HEK293T (cell line): Measurements from ENCODE around the gene KIAA1671.
A peak's percentile ranks its signal among the peaks of the same experiment; 100 is the strongest.

Experiments
- CTCF ChIA-PET: fragments of 350-600 bp; formaldehyde crosslinking; extraction: SDS; loops from one replicate; lab custom pipeline; 2021; ENCODE audit warnings: antibody characterized with exemption, inconsistent platforms; lab: Yijun Ruan, JAX
- POLR2A ChIA-PET: fragments of 350-600 bp; formaldehyde crosslinking; extraction: SDS; loops from one replicate; lab custom pipeline; 2020; ENCODE audit warnings: antibody characterized with exemption, inconsistent platforms; lab: Yijun Ruan, JAX
- DNase-seq: peaks from one replicate; pipeline ENCODE4 v3.0.0; 2012; ENCODE audit warnings: mixed read lengths; ENCODE audit errors: extremely low spot score
- ARNT ChIP-seq: fragments of 450-650 bp; IDR thresholded peaks from 2 replicates; pipeline ENCODE4 v1.6.1; 2017; ENCODE audit warnings: mild to moderate bottlenecking
- BHLHE40 ChIP-seq: fragments of 450-650 bp; IDR thresholded peaks from 2 replicates; pipeline ENCODE4 v1.6.1; 2016; ENCODE audit warnings: mild to moderate bottlenecking, moderate library complexity, borderline replicate concordance
- CTBP1 ChIP-seq: fragments of 450-650 bp; IDR thresholded peaks from 2 replicates; pipeline ENCODE4 v1.6.1; 2016; ENCODE audit warnings: borderline replicate concordance
- ELF4 ChIP-seq: fragments of 450-650 bp; IDR thresholded peaks from 2 replicates; pipeline ENCODE4 v1.6.1; 2017; ENCODE audit warnings: antibody characterized with exemption
- FOXA1 ChIP-seq: fragments of 450-650 bp; IDR thresholded peaks from 2 replicates; pipeline ENCODE4 v1.6.1; 2016; ENCODE audit warnings: mild to moderate bottlenecking
- FOXK2 ChIP-seq: fragments of 450-650 bp; IDR thresholded peaks from 2 replicates; pipeline ENCODE4 v1.6.1; 2016; ENCODE audit warnings: mild to moderate bottlenecking
- FOXM1 ChIP-seq: fragments of 450-650 bp; IDR thresholded peaks from 2 replicates; pipeline ENCODE4 v1.6.1; 2017; ENCODE audit warnings: mild to moderate bottlenecking, borderline replicate concordance
- HDGF ChIP-seq: fragments of 450-650 bp; IDR thresholded peaks from 2 replicates; pipeline ENCODE4 v1.6.1; 2017; ENCODE audit warnings: antibody characterized with exemption, borderline replicate concordance
- L3MBTL2 ChIP-seq: fragments of 450-650 bp; conservative IDR thresholded peaks from 2 replicates; pipeline ENCODE4 v1.6.1; 2016; ENCODE audit warnings: mild to moderate bottlenecking
- LEF1 ChIP-seq: fragments of 450-650 bp; IDR thresholded peaks from 2 replicates; pipeline ENCODE4 v1.6.1; 2017; ENCODE audit warnings: mild to moderate bottlenecking, borderline replicate concordance
- NFRKB ChIP-seq: fragments of 450-650 bp; IDR thresholded peaks from 2 replicates; pipeline ENCODE4 v1.6.1; 2016; ENCODE audit warnings: mild to moderate bottlenecking, moderate library complexity
- PKNOX1 ChIP-seq: fragments of 450-650 bp; IDR thresholded peaks from 2 replicates; pipeline ENCODE4 v1.6.1; 2016
- SP1 ChIP-seq: fragments of 450-650 bp; IDR thresholded peaks from 2 replicates; pipeline ENCODE4 v1.6.1; 2017
- SUZ12 ChIP-seq: fragments of 450-650 bp; IDR thresholded peaks from 2 replicates; pipeline ENCODE4 v1.6.1; 2016; ENCODE audit warnings: mild to moderate bottlenecking
- TARDBP ChIP-seq: fragments of 450-650 bp; IDR thresholded peaks from 2 replicates; pipeline ENCODE4 v1.6.1; 2016
- ZNF384 ChIP-seq: fragments of 450-650 bp; IDR thresholded peaks from 2 replicates; pipeline ENCODE4 v1.6.1; 2016

Gene KIAA1671

GRCh38 chr22:25027959-25028840 is 75.7 kb downstream of the KIAA1671 start:
- ChIA-PET POLR2A (no interaction called here), CTCF (interaction anchor here (0.7 kb wide), 1 partner anchor 185 kb away, joined by 3 read pairs; no protein-coding TSS in a partner anchor)
- DNase-seq, result peak; percentile 42
- TF ChIP-seq HDGF, result no peak
- TF ChIP-seq NFRKB, result no peak
- no peak for TF ChIP-seq ZNF384
- TF ChIP-seq TARDBP, result no peak

- no peak for TF ChIP-seq ELF4
- TF ChIP-seq SP1, result no peak
- TF ChIP-seq PKNOX1, result no peak
- TF ChIP-seq FOXM1, result no peak
- TF ChIP-seq LEF1, result no peak
- TF ChIP-seq FOXK2, result no peak
- TF ChIP-seq CTBP1, result no peak
- TF ChIP-seq NFRKB, result no peak
- DNase-seq, result no peak
- CTCF ChIA-PET, result no interaction called here
- POLR2A ChIA-PET, result no interaction called here
These were observed 76.3 kb downstream of the KIAA1671 start for GRCh38 chr22:25028841-25029141.

- ChIA-PET POLR2A (no interaction called here), CTCF (no interaction called here)
- no peak for TF ChIP-seq FOXK2
- TF ChIP-seq L3MBTL2, result no peak
- TF ChIP-seq ARNT, result no peak
- no peak for TF ChIP-seq ELF4
- no peak for TF ChIP-seq HDGF
- no peak for TF ChIP-seq BHLHE40
- no peak for TF ChIP-seq PKNOX1
- TF ChIP-seq NFRKB, result no peak
- TF ChIP-seq SP1, result no peak
- TF ChIP-seq FOXM1, result no peak
- TF ChIP-seq FOXA1, result no peak
- TF ChIP-seq TARDBP, result no peak
- no peak for TF ChIP-seq LEF1
- no peak for TF ChIP-seq SUZ12
- TF ChIP-seq CTBP1, result no peak
- TF ChIP-seq ZNF384, result no peak
- no peak for DNase-seq
These were observed 76.7 kb downstream of the KIAA1671 start for GRCh38 chr22:25029181-25029580.

- TF ChIP-seq SP1 (no peak), ARNT (no peak), FOXM1 (no peak), FOXK2 (no peak), BHLHE40 (no peak)
- POLR2A ChIA-PET, result interaction anchor here (1.3 kb wide), 1 partner anchor 81 kb away, joined by 4 read pairs; no protein-coding TSS in a partner anchor
- CTCF ChIA-PET, result no interaction called here
- DNase-seq, result no peak
These were observed 78.1 kb downstream of the KIAA1671 start for GRCh38 chr22:25030636-25031035.

GRCh38 chr22:25032066-25032465 is 79.5 kb downstream of the KIAA1671 start:
- DNase-seq, result no peak
- TF ChIP-seq SP1 (no peak), HDGF (no peak)
- ChIA-PET POLR2A (interaction anchor here (1.3 kb wide), 1 partner anchor 82 kb away, joined by 4 read pairs; no protein-coding TSS in a partner anchor), CTCF (interaction anchor here (0.8 to 1.0 kb wide), 2 partner anchors 19 to 94 kb away, joined by 3 to 5 read pairs; no protein-coding TSS in a partner anchor)

- ChIA-PET CTCF (no interaction called here), POLR2A (no interaction called here)
- no peak for DNase-seq
- TF ChIP-seq LEF1 (no peak), L3MBTL2 (no peak), ARNT (no peak), FOXA1 (no peak), PKNOX1 (no peak), ZNF384 (no peak), FOXM1 (no peak), FOXK2 (no peak), TARDBP (no peak)
These were observed 83.2 kb downstream of the KIAA1671 start for GRCh38 chr22:25035715-25036114.

GRCh38 chr22:25038239-25038638 is 85.7 kb downstream of the KIAA1671 start:
- DNase-seq, result no peak
- ChIA-PET POLR2A (no interaction called here), CTCF (interaction anchor here (0.6 kb wide), 1 partner anchor 576 kb away, joined by 3 read pairs; no protein-coding TSS in a partner anchor)
- no peak for TF ChIP-seq NFRKB
- TF ChIP-seq PKNOX1, result no peak
- no peak for TF ChIP-seq TARDBP
- TF ChIP-seq BHLHE40, result no peak
- no peak for TF ChIP-seq SUZ12
- TF ChIP-seq ARNT, result no peak
- no peak for TF ChIP-seq FOXM1
